GM12891 (cell line): Measurements from ENCODE around the gene TMCO4.

Source experiments
- POLR2A ChIP-seq: IDR thresholded peaks from 2 replicates; pipeline ENCODE4 v1.6.1; 2011; ENCODE audit warnings: low read depth, low read length, control low read depth
- POLR2AphosphoS5 ChIP-seq: IDR thresholded peaks from 2 replicates; pipeline ENCODE4 v1.6.1; 2011; ENCODE audit warnings: low read depth, low read length, control low read depth
- POU2F2 ChIP-seq: IDR thresholded peaks from 2 replicates; pipeline ENCODE4 v1.6.1; 2011; ENCODE audit warnings: low read depth, mild to moderate bottlenecking, control low read depth, low read length, moderate library complexity
- SPI1 ChIP-seq: IDR thresholded peaks from 2 replicates; pipeline ENCODE4 v1.6.1; 2011; ENCODE audit warnings: low read depth, low read length, control low read depth
- TAF1 ChIP-seq: IDR thresholded peaks from 2 replicates; pipeline ENCODE4 v1.6.1; 2011; ENCODE audit warnings: low read depth, low read length, control low read depth

GRCh38 chr1:19639999-19640362 lies 159.7 kb downstream of the TMCO4 start:
- TF ChIP-seq POLR2A, result no peak
- TF ChIP-seq POLR2AphosphoS5, result no peak
- TF ChIP-seq TAF1, result no peak
- no peak for TF ChIP-seq SPI1
- TF ChIP-seq POU2F2, result no peak
